DOHH2 (cell line): Measurements from ENCODE around the gene WWP2.

ENCODE experiments used
- EZH2phosphoT487 ChIP-seq: fragments of 200-600 bp; sonication (generic); IDR thresholded peaks from 2 replicates; pipeline ENCODE4 v1.6.1; 2017; ENCODE audit warnings: borderline replicate concordance, mild to moderate bottlenecking, antibody characterized with exemption, low read length, moderate library complexity, mixed read lengths
- TF ChIP-seq, protein P1 (sequence below): fragments of 200-600 bp; sonication (generic); IDR thresholded peaks from one replicate; pipeline ENCODE4 v1.5.1; 2014; ENCODE audit warnings: antibody characterized with exemption, mild to moderate bottlenecking, low read depth, low read length; ENCODE audit not compliant: poor library complexity, severe bottlenecking

DNA sequence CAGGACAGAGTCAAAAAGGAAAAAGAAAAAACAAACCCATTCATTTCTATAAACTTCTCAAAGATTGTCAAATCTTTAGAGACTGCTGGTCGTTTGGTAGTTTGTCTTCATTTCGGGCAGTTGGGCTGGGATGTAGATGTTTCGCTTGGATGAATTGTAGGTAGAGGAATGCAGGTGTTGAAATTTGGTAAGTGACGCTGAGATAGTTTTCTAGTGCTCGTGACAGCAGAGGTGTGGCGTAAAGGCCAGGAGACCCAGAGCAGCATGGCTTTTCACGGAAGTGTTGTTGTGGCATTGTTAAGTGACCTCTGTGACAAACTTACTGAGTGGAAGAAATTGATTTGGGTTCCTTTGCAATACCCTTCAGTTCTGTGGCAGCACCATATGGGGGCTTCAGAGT, 110.8 kb downstream of the WWP2 start:
- TF ChIP-seq, protein P1, sequence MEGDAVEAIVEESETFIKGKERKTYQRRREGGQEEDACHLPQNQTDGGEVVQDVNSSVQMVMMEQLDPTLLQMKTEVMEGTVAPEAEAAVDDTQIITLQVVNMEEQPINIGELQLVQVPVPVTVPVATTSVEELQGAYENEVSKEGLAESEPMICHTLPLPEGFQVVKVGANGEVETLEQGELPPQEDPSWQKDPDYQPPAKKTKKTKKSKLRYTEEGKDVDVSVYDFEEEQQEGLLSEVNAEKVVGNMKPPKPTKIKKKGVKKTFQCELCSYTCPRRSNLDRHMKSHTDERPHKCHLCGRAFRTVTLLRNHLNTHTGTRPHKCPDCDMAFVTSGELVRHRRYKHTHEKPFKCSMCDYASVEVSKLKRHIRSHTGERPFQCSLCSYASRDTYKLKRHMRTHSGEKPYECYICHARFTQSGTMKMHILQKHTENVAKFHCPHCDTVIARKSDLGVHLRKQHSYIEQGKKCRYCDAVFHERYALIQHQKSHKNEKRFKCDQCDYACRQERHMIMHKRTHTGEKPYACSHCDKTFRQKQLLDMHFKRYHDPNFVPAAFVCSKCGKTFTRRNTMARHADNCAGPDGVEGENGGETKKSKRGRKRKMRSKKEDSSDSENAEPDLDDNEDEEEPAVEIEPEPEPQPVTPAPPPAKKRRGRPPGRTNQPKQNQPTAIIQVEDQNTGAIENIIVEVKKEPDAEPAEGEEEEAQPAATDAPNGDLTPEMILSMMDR, result no peak
- no peak for TF ChIP-seq EZH2phosphoT487
